ENCODE measurements around the gene SUN3.

DNA sequence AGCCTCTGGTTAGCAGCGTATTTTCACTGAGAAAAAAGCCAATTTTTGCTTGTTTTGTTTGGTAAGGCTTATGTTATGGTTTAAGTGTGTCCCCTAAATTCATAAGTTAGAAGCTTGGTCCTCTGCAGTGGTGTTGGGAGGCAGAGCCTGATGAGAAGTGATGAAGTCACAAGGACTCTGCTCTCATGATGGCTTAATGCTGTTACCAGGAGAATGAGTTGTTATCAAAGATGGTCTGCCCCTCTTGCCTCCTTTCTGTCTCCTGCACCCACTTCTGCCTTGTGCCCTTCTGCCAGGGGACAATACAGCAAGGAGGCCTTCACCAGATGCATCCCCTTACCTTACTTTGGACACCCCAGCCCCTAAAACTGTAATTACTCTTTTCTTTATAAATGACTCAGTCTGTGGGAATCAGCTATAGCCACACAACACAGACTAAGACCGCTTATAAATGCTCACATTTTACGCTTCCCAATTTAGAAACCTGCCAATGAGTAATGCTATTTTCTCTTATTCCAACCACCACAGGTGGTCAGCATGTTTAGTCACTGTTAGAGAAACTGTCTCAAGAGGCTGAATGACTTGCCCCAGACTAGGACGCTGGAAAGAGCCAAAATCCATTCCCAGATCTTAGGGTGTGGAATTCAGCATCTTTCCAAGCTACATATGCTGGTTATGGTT is 74.5 kb downstream of the SUN3 start:
- TF ChIP-seq, protein P1, sequence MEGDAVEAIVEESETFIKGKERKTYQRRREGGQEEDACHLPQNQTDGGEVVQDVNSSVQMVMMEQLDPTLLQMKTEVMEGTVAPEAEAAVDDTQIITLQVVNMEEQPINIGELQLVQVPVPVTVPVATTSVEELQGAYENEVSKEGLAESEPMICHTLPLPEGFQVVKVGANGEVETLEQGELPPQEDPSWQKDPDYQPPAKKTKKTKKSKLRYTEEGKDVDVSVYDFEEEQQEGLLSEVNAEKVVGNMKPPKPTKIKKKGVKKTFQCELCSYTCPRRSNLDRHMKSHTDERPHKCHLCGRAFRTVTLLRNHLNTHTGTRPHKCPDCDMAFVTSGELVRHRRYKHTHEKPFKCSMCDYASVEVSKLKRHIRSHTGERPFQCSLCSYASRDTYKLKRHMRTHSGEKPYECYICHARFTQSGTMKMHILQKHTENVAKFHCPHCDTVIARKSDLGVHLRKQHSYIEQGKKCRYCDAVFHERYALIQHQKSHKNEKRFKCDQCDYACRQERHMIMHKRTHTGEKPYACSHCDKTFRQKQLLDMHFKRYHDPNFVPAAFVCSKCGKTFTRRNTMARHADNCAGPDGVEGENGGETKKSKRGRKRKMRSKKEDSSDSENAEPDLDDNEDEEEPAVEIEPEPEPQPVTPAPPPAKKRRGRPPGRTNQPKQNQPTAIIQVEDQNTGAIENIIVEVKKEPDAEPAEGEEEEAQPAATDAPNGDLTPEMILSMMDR (IDR thresholded peaks at IDR 0.05), result no peak
- TF ChIP-seq POLR2A (IDR thresholded peaks at IDR 0.05) (no peak), EP300 (IDR thresholded peaks at IDR 0.05) (no peak)
